Ascending aorta (tissue), 2 donors: ENCODE measurements around the gene P2RY12. TPM values are rescaled to one million over a fixed set of nuclear protein-coding genes. Genes with fewer than 3 reads are reported as not detected.

Experiments used
- DNase-seq, 2 donors: peaks; one replicate each; pipeline ENCODE4 v3.0.0-alpha.2; 2019; ENCODE audit warnings: low spot score in 2 of 2
- H3K27ac ChIP-seq, 2 donors: fragments of 200-600 bp; sonication (generic); one replicate each; pipeline ENCODE4 v1.5.1; 2016 to 2017; ENCODE audit warnings: mild to moderate bottlenecking in 1 of 2
- H3K27me3 ChIP-seq: fragments of 200-600 bp; sonication (generic); one replicate; pipeline ENCODE4 v1.5.1; 2017
- H3K36me3 ChIP-seq, 2 donors: fragments of 200-600 bp; sonication (generic); one replicate each; pipeline ENCODE4 v1.5.1; 2016
- H3K4me1 ChIP-seq, 2 donors: fragments of 200-600 bp; sonication (generic); one replicate each; pipeline ENCODE4 v1.5.1; 2016 to 2017; ENCODE audit warnings: mild to moderate bottlenecking in 1 of 2
- H3K4me3 ChIP-seq, 2 donors: fragments of 200-600 bp; sonication (generic); one replicate each; pipeline ENCODE4 v1.5.1; 2016 to 2017; ENCODE audit warnings: mild to moderate bottlenecking in 1 of 2
- H3K9me3 ChIP-seq, 2 donors: fragments of 200-600 bp; sonication (generic); one replicate each; pipeline ENCODE4 v1.5.1; 2016
- CTCF ChIP-seq, 3 experiments: fragments of 200-600 bp in 2 of 3; fragments of 450-650 bp in 1 of 3; sonication (generic) in 2 of 3; IDR thresholded peaks; one replicate each; pipeline ENCODE4 v1.5.1; 2016 to 2019; ENCODE audit warnings: antibody characterized with exemption in 3 of 3, mild to moderate bottlenecking in 1 of 3, moderate library complexity in 1 of 3
- intact Hi-C: fragments of 100-400 bp; cut with DNase I; formaldehyde crosslinking; loops from one replicate; pipeline ENCODE4 v1.15.1; 2023
- total RNA-seq: library from RNA; depleted of rRNA; stranded (reverse); fragments of >200 nt; gene quantifications from one replicate; pipeline ENCODE4 v1.1.0, GENCODE V29; 2016

P2RY12 gene
- total RNA-seq, 1 donor from 2014 or later, result not detected

- H3K36me3 ChIP-seq, result no peaks in the 10 kb centered on the region
- DNase-seq, result no peak
- no peaks in the 10 kb centered on the region for H3K27me3 ChIP-seq
- no peaks in the 10 kb centered on the region for H3K9me3 ChIP-seq
- no peaks in the 10 kb centered on the region for H3K4me1 ChIP-seq
- intact Hi-C loops, result no loop called here
- H3K27ac ChIP-seq, result no peak overlapping the region
- no peak overlapping the region for H3K4me3 ChIP-seq
- no peak for TF ChIP-seq CTCF (IDR thresholded peaks at IDR 0.05)
These were observed 1.9 kb downstream of the P2RY12 start for GRCh38 chr3:151382671-151383070.

- no peaks in the 10 kb centered on the region for H3K4me1 ChIP-seq
- H3K4me3 ChIP-seq, result no peak overlapping the region
- intact Hi-C loops, result no loop called here
- H3K9me3 ChIP-seq, result no peaks in the 10 kb centered on the region
- TF ChIP-seq CTCF (IDR thresholded peaks at IDR 0.05), result peak in 2 of 3 experiments; percentile 37 to 40
- DNase-seq, result no peak
- no peaks in the 10 kb centered on the region for H3K36me3 ChIP-seq
- H3K27me3 ChIP-seq, result no peaks in the 10 kb centered on the region
- no peak overlapping the region for H3K27ac ChIP-seq
These were observed 5.3 kb downstream of the P2RY12 start for GRCh38 chr3:151379083-151379734.

- H3K4me3 ChIP-seq, result no peak overlapping the region
- no peak for TF ChIP-seq CTCF (IDR thresholded peaks at IDR 0.05)
- no peaks in the 10 kb centered on the region for H3K9me3 ChIP-seq
- no peak for DNase-seq
- H3K36me3 ChIP-seq, result no peaks in the 10 kb centered on the region
- no peaks in the 10 kb centered on the region for H3K27me3 ChIP-seq
- intact Hi-C loops, result no loop called here
- no peaks in the 10 kb centered on the region for H3K4me1 ChIP-seq
- no peak overlapping the region for H3K27ac ChIP-seq
These were observed 6.7 kb downstream of the P2RY12 start for GRCh38 chr3:151377768-151378385.

- intact Hi-C loops, result no loop called here
These were observed 12.3 kb downstream of the P2RY12 start for GRCh38 chr3:151372063-151372820.

GRCh38 chr3:151371526-151371925, 13.0 kb downstream of the P2RY12 start:
- H3K27me3 ChIP-seq, result no peaks in the 10 kb centered on the region
- H3K9me3 ChIP-seq, result no peaks in the 10 kb centered on the region
- no peak for TF ChIP-seq CTCF (IDR thresholded peaks at IDR 0.05)
- DNase-seq, result no peak
- H3K4me1 ChIP-seq, result no peaks in the 10 kb centered on the region
- H3K27ac ChIP-seq, result no peak overlapping the region
- no peaks in the 10 kb centered on the region for H3K36me3 ChIP-seq
- no peak overlapping the region for H3K4me3 ChIP-seq
- intact Hi-C loops, result no loop called here

More at GRCh38 chr3:151372063-151372820, 12.3 kb downstream of the P2RY12 start:
- Histone ChIP-seq H3K36me3 (no peaks in the 10 kb centered on the region), H3K27ac (no peak overlapping the region), H3K27me3 (no peaks in the 10 kb centered on the region), H3K4me1 (no peaks in the 10 kb centered on the region), H3K9me3 (no peaks in the 10 kb centered on the region), H3K4me3 (no peak overlapping the region)
- TF ChIP-seq CTCF (IDR thresholded peaks at IDR 0.05), result no peak
- no peak for DNase-seq
